Activated effector memory CD4-positive, alpha-beta T cell treated with Interleukin-2 at 50 U/mL for 16 hours (primary cell): ENCODE data around the gene NAB2.
"Not testable (repeated sequence)": the region's sequence is repeated elsewhere in the genome, so short reads cannot be mapped to it uniquely, and the experiment has no call there.

Experiments
- DNase-seq: peaks from one replicate; pipeline ENCODE4 v3.0.0-alpha.2; 2020

Gene NAB2

DNA sequence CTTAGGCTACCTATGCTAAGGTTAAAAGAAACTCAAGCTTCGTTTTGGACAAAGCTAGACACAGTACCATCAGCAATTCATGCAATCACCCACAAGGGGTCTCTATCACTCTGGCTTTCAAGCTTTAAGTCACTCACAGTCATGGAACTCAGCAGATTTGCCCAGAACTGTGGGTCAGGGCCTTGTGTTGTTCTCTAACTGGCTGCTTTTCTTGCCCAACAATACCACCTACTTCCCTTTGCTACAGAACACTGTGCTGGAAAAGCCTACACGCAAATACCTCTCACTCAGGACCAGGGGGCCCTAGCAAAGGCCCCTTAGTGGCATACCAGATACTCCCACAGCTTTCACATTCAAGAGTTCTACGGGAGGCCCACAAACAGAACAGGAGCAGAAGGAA lies 19.4 kb upstream of the NAB2 start:
- no peak for DNase-seq

- DNase-seq: no peak
These were observed 16.3 kb upstream of the NAB2 start for GRCh38 chr12:57072661-57073060.

DNA sequence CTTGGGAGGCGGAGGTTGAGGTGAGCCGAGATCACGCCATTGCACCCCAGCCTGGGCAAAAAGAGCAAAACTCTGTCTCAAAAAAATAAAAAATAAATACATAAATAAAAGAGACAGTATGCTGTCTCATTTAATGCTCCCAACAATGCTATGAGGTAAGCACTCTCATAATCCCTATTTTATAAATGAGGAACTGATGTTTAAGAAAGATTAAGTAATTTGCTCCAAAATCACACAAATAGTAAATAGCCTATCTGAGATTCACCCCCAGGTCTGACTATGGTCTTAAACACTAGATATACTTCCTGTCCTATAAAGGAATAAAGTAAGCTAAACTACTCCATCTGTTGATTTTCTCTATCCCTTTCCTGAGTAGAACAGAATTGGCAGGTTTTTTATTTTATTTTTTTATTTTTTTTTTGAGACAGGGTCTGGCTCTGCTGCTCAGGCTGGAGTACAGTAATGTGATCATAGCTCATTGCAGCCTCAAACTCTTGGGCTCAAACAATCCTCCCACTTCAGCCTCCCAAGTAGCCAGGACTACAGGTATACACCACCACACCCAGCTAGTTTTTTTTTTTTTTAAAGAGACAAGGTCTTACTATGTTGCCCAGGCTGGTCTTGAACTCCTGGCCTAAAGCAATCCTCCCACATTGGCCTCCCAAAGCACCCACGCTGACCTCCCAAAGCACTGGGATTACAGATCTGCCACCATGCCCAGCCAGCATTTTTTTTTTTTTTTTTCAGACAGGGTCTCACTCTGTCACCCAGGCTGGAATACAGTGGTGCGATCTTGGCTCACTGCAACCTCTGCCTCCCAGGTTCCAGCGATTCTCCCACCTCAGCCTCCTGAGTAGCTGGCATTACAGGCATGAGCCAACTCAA lies 15.1 kb upstream of the NAB2 start:
- not testable (repeated sequence) for DNase-seq

GRCh38 chr12:57078519-57079404 lies 10.2 kb upstream of the NAB2 start, which contains the start of gene NEMP1:
TSS of gene NEMP1 (minus strand) at chr12:57078791. CDS start at chr12:57078745, 46 bp downstream.
- peak; percentile 93 for DNase-seq

- DNase-seq: no peak
These were observed 9.1 kb upstream of the NAB2 start for GRCh38 chr12:57079821-57080220.

DNA sequence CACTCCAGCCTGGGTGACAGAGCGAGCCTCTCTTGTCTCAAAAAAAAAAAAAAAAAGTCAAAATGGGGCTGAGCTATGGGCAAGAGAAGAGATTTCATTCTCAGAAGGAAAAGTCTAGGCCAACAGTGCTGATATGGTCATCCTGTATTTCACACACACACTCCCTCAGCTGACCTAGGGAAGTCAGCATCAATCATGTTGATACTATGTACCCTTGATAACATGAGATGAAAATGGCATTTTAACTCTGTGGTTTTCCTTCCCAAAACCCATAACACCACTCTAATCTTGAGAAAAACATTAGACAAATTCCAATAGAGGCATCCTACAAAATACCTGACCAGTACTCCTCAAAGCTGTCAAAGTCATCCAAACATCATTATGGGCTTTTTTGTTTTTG lies 8.1 kb upstream of the NAB2 start:
- DNase-seq: no peak

GRCh38 chr12:57085999-57086492 lies 2.9 kb upstream of the NAB2 start:
- no peak for DNase-seq

DNA sequence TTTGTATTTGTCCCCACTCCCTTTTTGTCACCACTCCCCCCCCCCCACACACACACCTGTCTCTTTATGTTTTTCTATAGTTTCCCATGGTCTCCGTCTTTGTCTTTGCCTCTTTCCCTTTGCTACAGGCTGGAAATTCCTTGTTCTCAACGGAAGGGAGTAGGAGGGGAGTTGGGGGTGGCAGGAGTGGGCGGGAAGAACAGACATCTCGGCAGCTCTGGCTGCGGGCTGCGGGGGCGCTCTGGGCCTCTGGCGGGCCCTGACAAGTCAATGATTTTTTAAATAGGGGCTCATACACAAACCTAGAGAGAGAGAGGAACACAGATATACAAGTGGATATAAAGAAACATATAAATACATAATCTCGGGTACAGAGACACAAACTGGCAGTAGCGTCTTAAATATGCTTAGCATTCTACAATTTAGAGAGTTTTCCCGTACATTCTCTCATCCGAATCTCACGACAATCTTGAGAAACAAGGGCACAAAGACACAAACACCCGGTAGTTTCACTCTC lies 2.4 kb upstream of the NAB2 start:
- no peak for DNase-seq

- peak; percentile 85 for DNase-seq
These were observed 1.8 kb upstream of the NAB2 start for GRCh38 chr12:57087010-57087690.

DNA sequence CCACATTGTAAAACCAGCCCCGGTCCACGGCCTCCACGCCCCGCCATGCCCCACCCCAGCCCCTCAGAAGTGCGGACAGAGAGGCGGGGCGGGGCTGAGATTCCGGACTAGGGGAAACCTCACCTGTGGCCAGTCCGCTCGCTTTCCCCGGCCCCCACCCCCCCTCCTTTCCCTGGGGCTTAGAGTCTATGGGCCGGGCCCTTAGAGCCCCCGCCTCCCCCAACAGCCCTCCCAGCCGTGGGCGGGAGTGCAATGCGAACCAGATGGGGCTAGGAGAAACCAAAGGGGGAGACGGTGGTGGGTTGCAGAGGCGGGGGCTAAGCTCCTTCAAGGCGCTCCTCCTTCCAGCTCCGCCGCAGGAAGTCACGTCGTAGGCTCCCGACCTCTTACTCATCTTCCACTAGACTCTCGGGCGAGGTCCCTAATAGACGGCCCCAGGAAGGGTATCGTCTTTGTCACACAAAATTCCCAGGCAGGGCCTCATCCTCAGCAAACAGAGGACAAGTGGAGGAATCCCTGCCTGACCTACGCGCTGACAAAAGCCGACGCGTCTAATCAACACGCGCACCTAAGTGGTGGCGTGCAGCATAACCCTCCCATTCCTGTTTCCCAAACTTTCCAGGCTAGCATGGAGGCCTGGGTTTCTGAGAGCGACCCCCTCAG lies 1.1 kb upstream of the NAB2 start:
- peak; percentile 57 for DNase-seq

GRCh38 chr12:57089271-57090245 lies 644 bp downstream of the NAB2 start:
- peak; percentile 32 for DNase-seq

GRCh38 chr12:57090490-57090889 lies 1.6 kb downstream of the NAB2 start:
- DNase-seq: no peak

DNA sequence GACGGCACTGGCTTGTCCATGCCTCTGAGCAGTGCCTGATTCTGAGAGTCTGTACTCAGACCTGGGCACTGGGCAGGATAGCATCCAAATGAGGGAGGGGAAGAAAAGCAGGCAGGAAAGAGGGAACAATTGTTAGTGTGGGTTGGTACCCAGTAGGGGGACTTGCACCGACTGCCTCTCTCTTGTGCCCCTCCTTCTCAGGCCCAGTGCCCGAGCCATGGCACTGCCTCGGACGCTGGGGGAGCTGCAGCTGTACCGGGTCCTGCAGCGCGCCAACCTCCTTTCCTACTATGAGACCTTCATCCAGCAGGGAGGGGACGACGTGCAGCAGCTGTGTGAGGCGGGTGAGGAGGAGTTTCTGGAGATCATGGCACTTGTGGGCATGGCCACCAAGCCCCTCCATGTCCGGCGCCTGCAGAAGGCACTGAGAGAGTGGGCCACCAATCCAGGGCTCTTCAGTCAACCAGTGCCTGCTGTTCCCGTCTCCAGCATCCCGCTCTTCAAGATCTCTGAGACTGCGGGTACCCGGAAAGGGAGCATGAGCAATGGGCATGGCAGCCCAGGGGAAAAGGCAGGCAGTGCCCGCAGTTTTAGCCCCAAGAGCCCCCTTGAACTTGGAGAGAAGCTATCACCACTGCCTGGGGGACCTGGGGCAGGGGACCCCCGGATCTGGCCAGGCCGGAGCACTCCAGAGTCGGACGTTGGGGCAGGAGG lies 2.2 kb downstream of the NAB2 start:
- no peak for DNase-seq

- DNase-seq: no peak
These were observed 3.0 kb downstream of the NAB2 start for GRCh38 chr12:57091638-57092528.

DNA sequence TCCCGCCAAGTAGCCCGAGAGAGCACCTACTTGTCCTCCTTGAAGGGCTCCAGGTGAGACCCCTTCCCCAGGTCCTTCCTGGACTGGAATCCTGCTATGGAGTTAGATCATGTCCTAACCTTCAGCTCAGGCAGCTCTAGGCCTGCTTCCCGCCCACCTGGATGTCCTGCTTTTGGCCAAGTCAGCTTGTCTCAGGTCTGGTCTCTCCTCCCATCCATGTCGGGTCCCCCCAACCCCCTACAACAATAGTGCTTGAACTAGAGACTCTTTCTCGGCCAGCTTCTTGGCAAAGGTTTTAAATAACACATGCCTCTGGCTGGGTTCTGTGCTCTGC lies 3.6 kb downstream of the NAB2 start:
- DNase-seq: no peak

DNA sequence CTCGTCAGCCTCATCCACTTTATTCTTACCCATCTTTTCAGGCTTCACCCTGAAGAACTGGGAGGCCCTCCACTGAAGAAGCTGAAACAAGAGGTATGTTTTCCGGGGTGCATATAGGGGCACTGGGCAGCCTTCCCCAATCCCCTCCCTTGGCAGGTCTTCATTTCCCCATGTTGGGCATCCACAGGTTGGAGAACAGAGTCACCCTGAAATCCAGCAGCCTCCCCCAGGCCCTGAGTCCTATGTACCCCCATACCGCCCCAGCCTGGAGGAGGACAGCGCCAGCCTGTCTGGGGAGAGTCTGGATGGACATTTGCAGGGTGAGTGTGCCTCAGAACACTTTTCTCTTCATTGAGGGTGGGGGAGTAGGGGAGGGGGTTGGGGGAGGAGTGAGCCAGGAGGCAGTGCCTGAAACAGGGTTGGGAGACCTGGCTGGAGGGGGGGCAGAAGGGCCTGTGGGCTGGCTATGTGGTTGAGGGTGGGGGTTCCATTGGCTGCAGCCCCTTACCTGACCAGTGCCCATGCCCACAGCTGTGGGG lies 4.0 kb downstream of the NAB2 start:
- no peak for DNase-seq

DNA sequence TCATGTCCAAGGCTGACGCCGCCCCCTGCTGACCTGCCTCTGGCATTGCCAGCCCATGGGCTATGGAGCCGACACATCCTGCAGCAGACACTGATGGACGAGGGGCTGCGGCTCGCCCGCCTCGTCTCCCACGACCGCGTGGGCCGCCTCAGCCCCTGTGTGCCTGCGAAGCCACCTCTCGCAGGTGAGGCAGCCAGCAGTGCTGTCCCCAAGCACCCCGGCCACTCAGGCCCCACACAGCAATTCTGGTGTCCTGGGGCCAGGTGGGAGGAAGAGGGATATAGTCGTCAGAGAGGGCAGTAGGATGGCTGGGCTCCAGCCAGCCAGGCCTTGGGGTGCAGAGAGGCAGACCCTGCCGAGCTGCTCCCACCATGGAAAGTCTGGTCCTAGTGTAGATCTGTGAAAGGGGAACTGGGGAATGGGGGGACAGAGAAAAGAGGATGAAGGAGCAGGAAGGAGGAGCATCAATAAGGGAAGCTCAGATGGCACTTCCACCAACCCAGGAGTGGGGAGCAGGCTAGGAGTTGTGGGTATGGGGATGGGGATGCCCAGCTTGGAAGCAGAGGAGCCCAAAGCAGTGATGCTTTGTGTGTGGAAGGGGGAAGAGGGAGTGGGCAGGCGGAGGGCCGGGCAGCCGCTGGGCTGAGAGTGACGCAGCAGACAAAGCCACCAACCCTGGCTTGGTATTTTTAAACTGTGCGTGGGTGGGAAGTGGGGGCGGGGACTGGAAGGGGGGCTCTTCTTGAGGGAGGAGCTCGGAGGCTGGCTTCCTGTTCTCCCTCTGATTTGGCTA lies 4.7 kb downstream of the NAB2 start:
- DNase-seq: no peak
